GM10266 (cell line): ENCODE measurements around the gene NMNAT3.
"Not testable (repeated sequence)": the region's sequence is repeated elsewhere in the genome, so short reads cannot be mapped to it uniquely, and the experiment has no call there.

ENCODE experiments used
- DNase-seq: peaks from one replicate; pipeline ENCODE4 v3.0.0; 2012; ENCODE audit errors: extremely low spot score
- CTCF ChIP-seq: IDR thresholded peaks from 2 replicates; pipeline ENCODE4 v1.5.1; 2012; ENCODE audit warnings: mild to moderate bottlenecking, low read depth; ENCODE audit not compliant: control insufficient read depth, insufficient read depth; ENCODE audit errors: missing control alignments

Gene NMNAT3

GRCh38 chr3:139608108-139608380, 69.7 kb downstream of the NMNAT3 start:
- no peak for TF ChIP-seq CTCF
- no peak for DNase-seq

GRCh38 chr3:139607257-139608107, 70.3 kb downstream of the NMNAT3 start:
- TF ChIP-seq CTCF = no peak
- DNase-seq = no peak

GRCh38 chr3:139602003-139602402, 75.8 kb downstream of the NMNAT3 start:
- TF ChIP-seq CTCF = no peak
- DNase-seq = no peak

GRCh38 chr3:139601191-139601961, 76.4 kb downstream of the NMNAT3 start:
- no peak for TF ChIP-seq CTCF
- no peak for DNase-seq

- no peak for DNase-seq
- no peak for TF ChIP-seq CTCF
Observed at GRCh38 chr3:139597947-139598346, 79.8 kb downstream of the NMNAT3 start.

- not testable (repeated sequence) for DNase-seq
Observed at GRCh38 chr3:139591186-139591585, 86.6 kb downstream of the NMNAT3 start.

GRCh38 chr3:139588450-139588849, 89.3 kb downstream of the NMNAT3 start:
- no peak for TF ChIP-seq CTCF
- no peak for DNase-seq
